Loucy (cell line): Measurements from ENCODE around the gene FARP1.

Source experiments
- H2AFZ ChIP-seq: fragments of 200-600 bp; sonication (generic); 2 replicates; pipeline ENCODE4 v1.6.0; 2016; ENCODE audit warnings: antibody characterized with exemption, mild to moderate bottlenecking, low read length, moderate library complexity
- H3F3A ChIP-seq: fragments of 200-600 bp; 2 replicates; pipeline ENCODE4 v1.6.0; 2016; ENCODE audit warnings: antibody characterized with exemption, low read depth, mild to moderate bottlenecking
- H3K27me3 ChIP-seq: fragments of 200-600 bp; sonication (generic); 2 replicates; pipeline ENCODE4 v1.6.1; 2014; ENCODE audit warnings: low read length, mild to moderate bottlenecking; ENCODE audit not compliant: insufficient read depth, poor library complexity, severe bottlenecking
- H3K36me3 ChIP-seq: fragments of 200-600 bp; sonication (generic); 2 replicates; pipeline ENCODE4 v1.6.1; 2016; ENCODE audit warnings: low read length; ENCODE audit not compliant: insufficient read depth
- H3K4me1 ChIP-seq: fragments of 200-600 bp; sonication (generic); 2 replicates; pipeline ENCODE4 v1.5.1; 2014; ENCODE audit warnings: low read length, mild to moderate bottlenecking; ENCODE audit not compliant: insufficient read depth, poor library complexity, severe bottlenecking
- H3K4me2 ChIP-seq: fragments of 200-600 bp; sonication (generic); 2 replicates; pipeline ENCODE4 v1.6.0; 2014; ENCODE audit warnings: antibody characterized with exemption, low read length, low read depth, mild to moderate bottlenecking; ENCODE audit not compliant: poor library complexity, severe bottlenecking
- H3K4me3 ChIP-seq: fragments of 200-600 bp; sonication (generic); 2 replicates; pipeline ENCODE4 v1.5.1; 2014; ENCODE audit warnings: low read length, mild to moderate bottlenecking, mixed read lengths; ENCODE audit not compliant: poor library complexity, severe bottlenecking
- H3K79me2 ChIP-seq: fragments of 200-600 bp; sonication (generic); 2 replicates; pipeline ENCODE4 v1.6.1; 2014; ENCODE audit warnings: low read length; ENCODE audit not compliant: insufficient read depth
- H3K9ac ChIP-seq: fragments of 200-600 bp; sonication (generic); 2 replicates; pipeline ENCODE4 v1.6.0; 2014; ENCODE audit warnings: mild to moderate bottlenecking, low read depth, low read length, moderate library complexity; ENCODE audit not compliant: poor library complexity, severe bottlenecking
- H3K9me2 ChIP-seq: fragments of 200-600 bp; sonication (generic); replicated peaks from 2 replicates; pipeline ENCODE4 v1.6.1; 2016; ENCODE audit warnings: low read depth, low read length, mixed read lengths
- H3K9me3 ChIP-seq: fragments of 200-600 bp; sonication (generic); 2 replicates; pipeline ENCODE4 v1.6.1; 2014; ENCODE audit warnings: mild to moderate bottlenecking, antibody characterized with exemption, low read length, low read depth; ENCODE audit not compliant: insufficient read depth
- H4K20me1 ChIP-seq: fragments of 200-600 bp; sonication (generic); 2 replicates; pipeline ENCODE4 v1.6.0; 2014; ENCODE audit warnings: antibody characterized with exemption, low read length, mild to moderate bottlenecking; ENCODE audit not compliant: insufficient read depth, poor library complexity, severe bottlenecking
- EZH2phosphoT487 ChIP-seq: fragments of 200-600 bp; IDR thresholded peaks from 2 replicates; pipeline ENCODE4 v1.6.1; 2018; ENCODE audit warnings: antibody characterized with exemption, mild to moderate bottlenecking, moderate library complexity, borderline replicate concordance
- TF ChIP-seq, protein P1 (sequence below): fragments of 200-600 bp; sonication (generic); conservative IDR thresholded peaks from 2 replicates; pipeline ENCODE4 v1.5.1; 2014; ENCODE audit warnings: mild to moderate bottlenecking, antibody characterized with exemption, low read length

Gene FARP1

DNA sequence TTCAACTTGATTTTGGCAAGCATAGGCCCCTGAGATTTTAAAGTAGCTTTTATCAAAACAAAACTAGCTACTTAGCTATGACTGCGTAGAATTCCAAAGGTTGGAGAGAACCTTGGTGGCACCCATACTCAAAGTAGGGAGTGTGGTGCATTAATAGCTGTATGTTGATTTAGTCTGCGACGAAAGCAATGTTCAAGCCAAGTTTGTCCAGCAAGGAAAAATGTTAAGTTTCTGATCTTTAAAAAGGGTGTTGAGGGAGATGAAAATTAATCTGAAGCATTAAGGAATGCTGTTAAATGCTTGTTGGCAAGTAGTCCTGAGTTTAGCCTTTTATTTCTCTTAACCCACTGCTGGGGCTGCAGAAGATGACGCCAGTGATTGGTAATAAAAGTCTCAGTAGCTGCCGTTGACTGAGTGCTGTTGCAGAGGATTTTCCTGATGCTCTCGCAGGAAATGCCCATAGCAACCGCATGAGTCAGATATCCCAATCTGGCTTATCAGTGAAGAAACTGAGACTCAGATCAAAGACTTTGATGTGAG is 110.1 kb downstream of the FARP1 start:
- no peaks in the 10 kb centered on the region for H3K79me2 ChIP-seq
- no peak overlapping the region for H3K4me3 ChIP-seq
- H3F3A ChIP-seq = no peaks in the 10 kb centered on the region
- H3K9me3 ChIP-seq = no peaks in the 10 kb centered on the region
- H3K27me3 ChIP-seq = no peaks in the 10 kb centered on the region
- H2AFZ ChIP-seq = no peak overlapping the region
- no peaks in the 10 kb centered on the region; the same call in 1 of the 2 replicates for H3K9me2 ChIP-seq
- H3K4me2 ChIP-seq = no peak overlapping the region
- H3K4me1 ChIP-seq = no peaks in the 10 kb centered on the region
- no peak overlapping the region for H3K9ac ChIP-seq
- no peaks in the 10 kb centered on the region for H4K20me1 ChIP-seq
- TF ChIP-seq EZH2phosphoT487 = no peak
- TF ChIP-seq, protein P1, sequence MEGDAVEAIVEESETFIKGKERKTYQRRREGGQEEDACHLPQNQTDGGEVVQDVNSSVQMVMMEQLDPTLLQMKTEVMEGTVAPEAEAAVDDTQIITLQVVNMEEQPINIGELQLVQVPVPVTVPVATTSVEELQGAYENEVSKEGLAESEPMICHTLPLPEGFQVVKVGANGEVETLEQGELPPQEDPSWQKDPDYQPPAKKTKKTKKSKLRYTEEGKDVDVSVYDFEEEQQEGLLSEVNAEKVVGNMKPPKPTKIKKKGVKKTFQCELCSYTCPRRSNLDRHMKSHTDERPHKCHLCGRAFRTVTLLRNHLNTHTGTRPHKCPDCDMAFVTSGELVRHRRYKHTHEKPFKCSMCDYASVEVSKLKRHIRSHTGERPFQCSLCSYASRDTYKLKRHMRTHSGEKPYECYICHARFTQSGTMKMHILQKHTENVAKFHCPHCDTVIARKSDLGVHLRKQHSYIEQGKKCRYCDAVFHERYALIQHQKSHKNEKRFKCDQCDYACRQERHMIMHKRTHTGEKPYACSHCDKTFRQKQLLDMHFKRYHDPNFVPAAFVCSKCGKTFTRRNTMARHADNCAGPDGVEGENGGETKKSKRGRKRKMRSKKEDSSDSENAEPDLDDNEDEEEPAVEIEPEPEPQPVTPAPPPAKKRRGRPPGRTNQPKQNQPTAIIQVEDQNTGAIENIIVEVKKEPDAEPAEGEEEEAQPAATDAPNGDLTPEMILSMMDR = no peak
- H3K36me3 ChIP-seq = no peaks in the 10 kb centered on the region

DNA sequence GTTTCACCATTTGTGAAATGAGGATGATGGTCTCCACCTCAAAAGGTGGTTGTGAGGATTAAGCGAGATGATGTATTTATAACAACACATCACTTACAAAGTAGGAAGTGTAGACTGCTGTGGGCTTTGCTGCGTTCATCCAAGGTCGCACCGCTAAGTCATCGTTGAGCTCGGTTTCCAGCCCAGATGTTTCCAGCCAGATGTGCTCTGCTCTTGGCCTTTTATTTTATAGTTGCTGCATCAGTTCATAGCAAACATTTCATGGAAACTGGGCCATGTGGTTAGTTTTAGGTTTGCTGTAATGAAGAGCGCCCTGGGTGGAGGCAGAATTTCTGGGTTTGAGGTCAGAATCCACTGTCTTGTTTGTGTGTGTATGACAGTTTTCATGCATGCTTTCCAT is 110.6 kb downstream of the FARP1 start:
- H4K20me1 ChIP-seq = no peaks in the 10 kb centered on the region
- no peaks in the 10 kb centered on the region for H3K4me1 ChIP-seq
- no peaks in the 10 kb centered on the region for H3K36me3 ChIP-seq
- no peaks in the 10 kb centered on the region for H3K27me3 ChIP-seq
- no peak overlapping the region for H3K4me3 ChIP-seq
- no peak overlapping the region for H2AFZ ChIP-seq
- no peaks in the 10 kb centered on the region for H3K79me2 ChIP-seq
- no peak overlapping the region for H3K9ac ChIP-seq
- no peaks in the 10 kb centered on the region; the same call in 1 of the 2 replicates for H3K9me2 ChIP-seq
- TF ChIP-seq EZH2phosphoT487 = no peak
- TF ChIP-seq, protein P1 = no peak
- no peak overlapping the region for H3K4me2 ChIP-seq
- no peaks in the 10 kb centered on the region for H3K9me3 ChIP-seq
- H3F3A ChIP-seq = no peaks in the 10 kb centered on the region

DNA sequence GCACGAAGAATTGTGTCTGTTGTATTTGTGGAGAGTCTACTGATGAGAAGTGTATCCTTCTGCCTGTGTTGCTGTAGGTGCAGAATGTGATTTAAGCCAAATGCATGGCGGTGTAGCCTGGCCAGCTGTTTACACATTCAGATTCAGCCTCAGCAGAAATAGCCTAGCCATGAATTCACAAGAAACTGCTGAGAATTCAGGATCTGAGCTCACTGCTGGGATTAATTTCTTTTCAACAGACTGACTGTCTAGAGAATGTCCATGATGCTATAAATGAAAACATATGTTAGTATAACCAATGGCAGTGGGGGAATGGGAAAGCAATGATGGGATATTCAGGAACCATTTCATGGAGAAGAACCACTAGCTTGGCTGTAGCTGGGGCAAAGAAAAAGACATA is 111.6 kb downstream of the FARP1 start:
- no peaks in the 10 kb centered on the region for H3K9me3 ChIP-seq
- H3K36me3 ChIP-seq = no peaks in the 10 kb centered on the region
- H3K4me2 ChIP-seq = no peak overlapping the region
- H3K4me1 ChIP-seq = no peaks in the 10 kb centered on the region
- H2AFZ ChIP-seq = no peak overlapping the region
- H3K9me2 ChIP-seq = no peaks in the 10 kb centered on the region; the same call in 1 of the 2 replicates
- H3K4me3 ChIP-seq = no peak overlapping the region
- H3K79me2 ChIP-seq = no peaks in the 10 kb centered on the region
- no peak overlapping the region for H3K9ac ChIP-seq
- no peaks in the 10 kb centered on the region for H3F3A ChIP-seq
- TF ChIP-seq, protein P1 = no peak
- TF ChIP-seq EZH2phosphoT487 = no peak
- no peaks in the 10 kb centered on the region for H3K27me3 ChIP-seq
- no peaks in the 10 kb centered on the region for H4K20me1 ChIP-seq
